ENCODE data around the gene BCKDK.

Gene BCKDK

DNA sequence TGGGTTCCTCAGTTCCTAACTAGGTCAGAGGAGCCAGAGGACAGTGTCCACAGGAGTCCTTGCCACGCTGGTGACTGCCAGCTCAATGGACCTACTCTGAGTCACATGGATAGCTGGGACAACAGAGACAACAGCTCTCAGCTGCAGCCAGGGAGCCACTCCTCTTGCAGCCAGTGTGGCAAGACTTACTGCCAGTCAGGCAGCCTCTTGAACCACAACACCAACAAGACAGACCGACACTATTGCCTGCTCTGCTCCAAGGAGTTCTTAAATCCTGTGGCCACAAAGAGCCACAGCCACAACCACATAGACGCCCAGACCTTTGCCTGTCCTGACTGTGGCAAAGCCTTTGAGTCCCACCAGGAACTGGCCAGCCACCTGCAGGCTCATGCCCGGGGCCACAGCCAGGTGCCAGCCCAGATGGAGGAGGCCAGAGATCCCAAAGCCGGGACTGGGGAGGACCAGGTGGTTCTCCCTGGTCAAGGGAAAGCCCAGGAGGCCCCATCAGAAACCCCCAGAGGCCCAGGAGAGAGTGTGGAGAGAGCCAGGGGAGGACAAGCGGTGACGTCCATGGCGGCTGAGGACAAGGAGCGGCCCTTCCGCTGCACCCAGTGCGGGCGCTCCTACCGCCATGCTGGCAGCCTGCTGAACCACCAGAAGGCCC lies 27.3 kb upstream of the BCKDK start:
- DNase-seq: peak; percentile 83

DNA sequence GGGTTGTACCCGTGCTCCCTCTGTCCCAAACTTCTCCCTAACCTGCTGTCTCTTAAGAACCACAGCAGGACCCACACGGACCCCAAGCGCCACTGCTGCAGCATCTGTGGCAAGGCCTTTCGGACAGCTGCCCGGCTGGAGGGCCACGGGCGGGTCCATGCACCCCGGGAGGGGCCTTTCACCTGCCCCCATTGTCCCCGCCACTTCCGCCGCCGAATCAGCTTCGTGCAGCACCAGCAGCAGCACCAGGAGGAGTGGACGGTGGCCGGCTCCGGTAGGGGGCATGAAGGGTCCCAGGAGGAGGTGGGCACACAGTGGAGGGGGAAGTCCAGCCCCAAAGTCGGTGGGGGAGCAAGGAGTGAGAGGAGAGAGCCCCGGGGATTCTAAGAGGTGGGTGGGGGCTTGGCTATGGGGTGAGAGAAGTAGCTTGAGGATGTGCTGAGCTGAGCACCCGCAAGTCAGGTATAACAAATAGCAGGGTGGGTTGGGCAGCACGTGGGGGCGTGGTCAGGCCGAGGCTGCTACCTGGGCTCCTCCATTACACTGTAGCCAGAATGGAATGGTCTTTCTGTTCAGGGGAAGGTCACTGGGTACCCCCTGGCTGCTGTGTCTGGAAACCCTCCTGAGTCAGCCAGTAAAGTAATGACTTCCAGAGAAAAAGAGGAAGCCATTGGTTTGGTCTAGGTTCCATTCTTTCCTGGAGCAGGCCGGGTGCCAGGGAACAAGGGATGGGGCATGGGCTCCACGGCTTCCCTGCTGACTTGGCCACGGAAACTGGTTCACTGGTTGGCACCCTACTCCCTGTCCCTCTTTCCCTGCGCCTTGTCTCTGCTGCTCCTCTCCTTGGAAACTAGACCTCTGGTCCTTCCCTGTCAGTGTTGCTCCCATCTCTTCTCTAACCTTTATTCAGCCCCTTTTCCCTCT lies 26.5 kb upstream of the BCKDK start:
- DNase-seq: peak; percentile 33

DNA sequence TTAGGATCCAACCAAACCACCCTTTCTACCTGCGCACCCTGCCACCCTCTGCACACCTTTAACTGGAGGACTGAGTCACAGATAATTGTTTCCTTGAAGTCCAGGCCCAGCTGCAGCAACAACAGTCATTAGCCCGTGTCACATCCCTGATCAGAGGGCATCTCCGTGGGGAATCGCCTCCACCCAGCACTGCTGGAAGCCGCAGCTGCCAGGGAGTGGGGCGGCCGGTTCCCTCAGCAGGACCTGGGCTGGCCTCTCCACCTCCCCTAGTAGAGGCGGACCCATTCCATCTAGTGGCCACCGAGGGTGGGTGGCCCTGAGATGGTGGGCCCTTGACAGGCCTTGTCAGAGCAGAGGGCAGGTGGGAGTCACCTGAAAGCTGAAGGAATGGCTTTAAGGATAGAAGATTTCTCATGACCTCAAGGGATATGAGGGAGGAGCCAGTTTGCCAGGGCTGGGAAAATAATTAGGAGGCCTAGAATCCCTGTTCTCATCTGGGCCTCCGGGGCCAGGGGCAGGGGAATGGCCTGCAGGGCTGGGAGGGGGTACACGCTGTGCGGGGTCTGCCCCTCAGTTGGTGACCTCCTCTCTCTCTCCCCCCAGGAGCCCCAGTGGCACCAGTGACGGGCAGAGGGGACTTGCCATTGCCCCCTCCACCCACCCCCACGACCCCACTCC lies 25.7 kb upstream of the BCKDK start:
- DNase-seq: no peak

DNA sequence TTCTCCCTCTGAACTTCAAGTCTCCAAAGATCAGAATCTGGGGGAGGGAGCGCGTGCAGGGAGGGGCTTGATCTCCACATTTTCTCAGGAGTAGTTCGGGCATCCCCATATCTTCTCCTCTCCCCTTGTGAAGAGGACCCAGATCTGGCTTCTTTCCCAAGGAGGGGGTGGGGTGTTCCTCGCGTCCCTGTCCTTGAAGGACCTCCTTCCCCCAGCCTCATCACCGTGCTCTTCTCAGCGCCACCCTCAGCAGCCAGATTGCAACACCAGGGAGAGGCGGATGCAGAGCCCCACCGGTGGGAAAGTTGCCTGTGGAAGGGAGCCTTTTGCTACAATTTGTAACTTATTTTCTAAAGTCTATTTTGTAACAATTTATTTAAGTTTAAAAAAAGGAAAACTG lies 25.1 kb upstream of the BCKDK start:
- DNase-seq: no peak

DNA sequence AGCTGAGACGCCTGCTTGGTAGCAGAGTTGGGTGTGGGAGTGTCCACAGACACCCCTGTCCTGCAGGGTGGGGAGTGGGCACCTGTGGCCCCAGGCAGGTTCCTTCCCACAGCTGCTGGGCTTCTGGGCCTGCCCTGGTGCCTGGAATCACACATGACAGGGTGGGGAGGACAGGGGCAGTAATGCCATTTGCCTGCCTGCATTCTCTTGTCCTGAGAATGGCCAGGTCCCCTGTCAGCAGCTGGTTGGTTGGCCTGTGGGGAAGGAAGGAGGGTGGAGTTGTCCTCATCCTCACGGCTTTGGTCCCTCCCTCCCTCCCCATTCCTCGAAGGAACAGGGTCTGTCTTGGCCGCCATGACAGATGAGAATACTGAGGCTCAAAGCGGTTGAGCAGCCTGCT lies 24.6 kb upstream of the BCKDK start:
- no peak for DNase-seq

DNA sequence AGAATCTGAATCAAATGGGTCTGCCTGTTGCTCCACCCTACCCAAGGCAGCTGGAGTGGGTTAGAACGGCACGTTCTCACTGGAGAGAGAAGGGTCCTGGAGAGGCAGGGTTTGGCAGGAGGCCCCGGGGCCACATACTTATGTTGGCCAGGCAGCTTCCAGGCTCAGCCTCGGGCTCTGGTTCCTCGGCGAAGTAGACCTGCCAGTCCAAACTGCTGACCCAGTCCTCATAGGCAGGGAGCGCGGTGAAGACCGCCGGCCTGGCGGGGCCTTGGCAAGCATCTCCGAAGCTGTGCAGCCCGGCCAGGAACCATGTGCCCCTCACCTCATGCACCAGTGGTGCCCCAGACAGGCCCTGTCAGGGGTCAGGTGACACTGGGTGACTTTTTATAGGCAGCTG lies 24.2 kb upstream of the BCKDK start:
- no peak for DNase-seq

DNA sequence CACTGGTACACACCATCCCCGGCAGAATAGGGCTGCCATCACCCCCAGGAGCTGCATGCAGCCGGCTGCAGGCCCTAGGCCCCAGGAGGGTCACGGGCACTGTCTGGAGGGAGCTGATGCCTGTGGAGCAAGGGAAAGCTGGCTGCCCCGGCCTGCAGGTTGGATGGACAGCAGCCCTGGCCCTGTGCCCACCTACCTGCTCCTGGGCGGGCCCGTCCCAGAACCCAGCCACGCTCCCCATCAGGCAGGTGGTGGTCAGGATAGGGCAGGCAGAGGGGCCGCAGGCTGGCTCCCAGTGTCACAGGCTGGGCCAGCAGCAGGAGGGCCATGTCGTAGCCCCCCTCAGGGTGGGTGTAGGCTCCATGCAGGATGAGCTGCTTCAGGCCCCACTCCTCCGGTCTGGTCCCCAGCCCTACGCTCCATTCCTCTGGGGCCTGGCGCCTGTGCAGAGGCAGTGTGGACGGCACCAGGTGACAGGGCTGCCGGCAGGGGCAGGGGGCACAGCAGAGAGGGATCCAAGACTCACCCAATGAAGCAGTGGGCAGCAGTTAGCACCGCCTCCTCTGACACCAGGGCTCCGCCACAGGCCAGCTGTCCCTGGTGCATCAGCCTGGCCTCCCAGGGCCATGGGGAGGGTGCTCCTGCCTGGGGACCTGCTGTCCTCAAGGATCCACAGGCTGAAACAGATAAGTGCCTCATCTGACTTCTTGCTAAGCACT lies 23.4 kb upstream of the BCKDK start:
- DNase-seq: no peak

DNA sequence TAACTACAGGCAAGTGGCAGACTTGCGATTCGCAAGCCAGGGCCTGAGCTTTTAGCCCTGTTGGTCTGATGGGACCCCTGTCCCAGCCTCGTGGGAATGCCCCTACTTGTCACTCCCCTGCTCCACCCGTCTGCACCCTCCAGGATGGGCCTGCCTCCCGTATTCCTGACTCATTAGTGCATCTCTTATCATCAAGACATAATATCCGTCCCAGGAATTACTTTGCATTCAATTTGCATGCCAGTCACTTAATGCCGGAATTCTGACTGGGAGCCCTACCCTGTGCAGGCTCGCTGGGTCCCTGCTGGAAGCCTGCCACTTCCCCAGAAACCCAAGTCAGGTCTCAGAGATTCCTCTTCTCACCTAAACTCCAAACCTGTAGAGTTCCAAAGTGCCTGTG lies 22.8 kb upstream of the BCKDK start:
- no peak for DNase-seq

DNA sequence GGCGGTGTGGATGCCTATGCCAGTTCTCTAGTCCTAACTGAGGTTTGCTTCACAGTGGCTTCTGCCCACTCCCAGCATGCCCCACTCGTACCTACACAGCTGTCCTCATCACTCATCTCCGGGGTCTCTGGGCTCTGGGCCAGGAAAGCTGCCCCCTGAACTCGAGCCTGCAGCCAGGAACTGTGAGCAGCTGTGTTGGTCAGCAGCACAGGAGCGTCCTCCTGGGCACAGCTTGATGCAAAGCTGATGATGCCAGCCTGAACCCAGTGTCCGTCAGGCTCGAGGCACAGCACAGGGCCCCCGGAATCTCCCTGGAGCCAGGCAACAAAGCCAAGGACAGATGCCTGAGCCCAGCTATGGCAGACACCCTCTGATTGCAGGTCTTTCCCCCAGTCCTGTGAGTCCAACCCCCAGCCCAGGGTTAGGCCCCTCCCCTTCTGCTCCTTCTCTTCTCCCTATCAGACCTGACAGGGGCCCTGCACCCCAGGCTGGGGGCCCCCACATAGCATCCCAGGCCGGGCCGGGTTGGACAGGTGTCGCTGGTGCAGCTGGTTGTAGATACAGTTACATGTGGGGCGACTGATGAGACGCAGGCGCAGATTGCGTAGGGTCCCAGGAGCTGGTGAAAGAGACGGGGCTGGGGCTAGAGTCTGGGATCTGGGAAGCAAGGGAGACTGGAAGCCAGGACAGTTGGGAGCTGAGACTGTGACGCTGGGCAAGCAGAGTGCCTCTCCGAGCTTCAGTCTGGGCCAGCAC lies 22.1 kb upstream of the BCKDK start:
- DNase-seq: no peak

DNA sequence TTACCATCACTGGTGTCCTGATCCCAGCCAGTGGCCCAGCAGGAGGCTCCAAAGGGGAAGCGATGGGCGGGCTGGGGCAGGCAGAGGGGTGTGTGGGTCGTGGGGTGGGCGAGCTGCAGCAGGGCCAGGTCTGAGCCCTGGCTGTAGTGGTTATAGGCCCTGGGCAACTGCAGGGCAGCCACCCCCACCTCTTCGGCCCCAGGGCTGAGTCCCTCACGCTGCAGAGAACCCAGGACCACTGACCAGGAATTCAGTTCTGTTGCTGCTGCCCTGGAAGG lies 21.6 kb upstream of the BCKDK start:
- no peak for DNase-seq

DNA sequence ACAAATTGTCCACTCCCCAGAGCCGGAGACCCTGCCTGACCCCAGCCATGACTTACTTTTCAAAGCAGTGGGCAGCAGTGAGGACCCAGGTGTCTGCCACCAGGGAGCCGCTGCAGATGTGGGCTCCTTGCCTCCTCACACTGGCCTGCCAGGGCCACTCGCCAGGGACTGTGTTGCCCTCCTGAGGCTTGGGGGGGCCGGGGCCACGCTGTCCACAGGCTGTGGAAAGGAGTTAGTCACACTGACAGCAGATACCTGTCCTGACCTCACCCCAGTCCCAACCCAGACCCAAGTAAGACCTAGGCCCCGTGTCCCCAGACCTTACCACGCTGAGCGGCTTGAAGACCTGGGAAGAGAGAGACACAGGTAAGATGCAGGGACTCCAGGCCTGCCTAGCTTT lies 20.7 kb upstream of the BCKDK start:
- no peak for DNase-seq

DNA sequence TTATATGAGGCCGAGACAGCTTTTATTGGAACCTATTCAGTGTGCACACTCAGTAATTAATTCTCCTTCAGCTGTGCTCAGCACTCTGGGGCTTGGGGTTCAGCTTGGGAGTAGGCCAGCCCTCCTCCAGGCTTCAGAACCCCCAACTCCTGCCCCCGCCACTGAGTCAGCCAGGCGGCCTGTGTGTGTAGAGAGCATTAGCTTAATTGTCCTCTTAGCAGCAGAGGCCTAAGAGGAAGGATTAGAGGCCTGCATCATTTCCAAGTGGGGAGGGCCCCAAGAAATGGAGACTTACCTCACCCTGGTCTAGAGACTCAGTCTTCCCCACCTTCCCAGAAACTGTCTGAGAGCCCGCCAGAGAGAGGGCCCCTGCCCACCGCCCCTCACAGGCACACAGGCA lies 20.2 kb upstream of the BCKDK start:
- no peak for DNase-seq

DNA sequence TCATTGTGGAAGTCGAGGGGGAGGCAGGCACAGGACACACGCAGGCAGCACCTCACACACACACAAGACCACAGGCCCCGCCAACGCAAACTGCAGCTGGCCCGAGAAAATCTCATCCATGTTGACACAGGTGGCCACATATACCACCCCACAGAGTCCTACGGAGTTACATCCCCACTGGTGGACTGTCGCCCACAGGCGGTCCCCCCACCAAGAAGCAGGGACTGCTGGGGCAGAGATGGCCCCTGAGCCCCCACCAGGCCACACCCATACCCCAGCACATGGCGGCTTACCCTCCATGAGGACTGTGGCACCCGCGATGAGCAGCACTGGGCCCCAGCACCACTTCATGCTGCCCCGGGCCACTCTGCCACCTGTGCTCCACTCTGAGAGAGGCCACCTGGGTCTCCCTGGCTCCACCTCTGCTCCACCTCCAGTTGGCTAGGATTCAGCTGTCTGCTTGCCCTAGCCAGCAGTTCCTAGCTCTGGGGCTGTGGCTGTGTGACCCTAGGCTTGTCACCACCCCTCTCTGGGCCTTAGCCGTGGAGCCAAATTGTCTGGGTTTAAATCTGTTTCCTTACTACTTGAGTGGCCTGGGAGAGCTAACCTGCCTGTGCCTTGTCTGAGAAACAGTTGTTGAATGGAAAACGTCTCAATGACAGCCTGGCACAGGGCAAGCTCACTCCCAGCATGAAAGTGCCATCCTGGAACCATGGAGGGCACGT lies 19.6 kb upstream of the BCKDK start, which contains the start of gene PRSS53:
TSS of gene PRSS53 (minus strand) at position 485 of the 725 bp plus-strand sequence. CDS start at position 351, 134 bp downstream.
- DNase-seq: no peak

DNA sequence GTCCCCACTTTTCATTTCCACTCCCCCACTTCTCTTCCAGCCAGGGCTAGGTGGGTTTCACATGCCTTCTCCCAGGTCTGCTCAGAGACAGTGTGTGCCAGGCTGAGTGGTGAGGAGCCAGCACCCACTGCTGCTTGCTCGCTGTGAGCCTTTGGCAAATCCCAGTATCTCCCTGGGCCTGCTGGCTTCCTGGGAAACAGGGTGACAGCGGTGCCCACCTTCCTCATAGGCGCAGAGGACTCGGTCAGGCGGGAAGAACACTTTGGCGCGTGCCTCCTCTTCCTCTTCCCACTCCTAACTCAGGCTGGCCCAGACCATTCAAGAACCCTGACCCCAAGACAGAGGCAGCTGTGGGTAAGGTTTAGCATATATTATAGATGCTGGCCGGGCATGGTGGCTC lies 19.0 kb upstream of the BCKDK start:
- no peak for DNase-seq

DNA sequence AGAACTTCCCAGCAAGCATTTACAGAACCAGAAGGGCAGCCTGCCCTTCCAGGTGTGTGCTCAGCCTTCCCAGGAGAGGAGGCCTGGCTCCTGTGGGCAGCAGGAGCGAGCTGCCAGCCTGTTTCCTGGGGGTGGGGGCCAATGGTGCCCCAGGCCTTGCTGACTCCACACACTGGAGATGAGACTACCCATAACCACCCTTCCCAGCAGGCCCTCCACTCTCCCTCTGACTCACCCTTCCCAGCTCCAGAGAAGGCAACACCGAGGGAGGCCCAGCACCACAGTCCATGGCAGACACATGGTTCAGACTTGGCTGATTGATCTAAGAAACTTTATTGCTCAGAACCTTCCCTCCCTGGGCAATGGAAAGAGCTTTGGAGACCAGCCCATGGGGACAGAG lies 17.6 kb upstream of the BCKDK start:
- DNase-seq: no peak

DNA sequence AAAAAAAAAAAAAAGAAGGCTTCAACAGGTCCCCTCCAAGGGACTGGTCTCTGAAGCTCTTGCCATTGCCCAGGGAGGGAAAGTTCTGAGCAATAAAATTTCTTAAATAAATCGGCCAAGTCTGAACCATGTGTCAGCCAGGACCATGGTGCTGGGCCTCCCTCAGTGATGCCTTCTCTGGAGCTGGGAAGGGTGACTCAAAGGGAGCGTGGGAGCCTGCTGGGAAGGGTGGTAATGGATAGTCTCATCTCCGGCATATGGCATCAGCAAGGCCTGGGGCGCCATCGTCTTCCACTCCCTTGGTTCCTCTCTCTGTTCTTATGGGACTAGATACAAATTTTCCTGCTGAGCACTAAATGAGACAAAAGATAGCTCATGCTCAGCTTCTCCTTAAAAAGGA lies 15.9 kb upstream of the BCKDK start:
- DNase-seq: no peak

DNA sequence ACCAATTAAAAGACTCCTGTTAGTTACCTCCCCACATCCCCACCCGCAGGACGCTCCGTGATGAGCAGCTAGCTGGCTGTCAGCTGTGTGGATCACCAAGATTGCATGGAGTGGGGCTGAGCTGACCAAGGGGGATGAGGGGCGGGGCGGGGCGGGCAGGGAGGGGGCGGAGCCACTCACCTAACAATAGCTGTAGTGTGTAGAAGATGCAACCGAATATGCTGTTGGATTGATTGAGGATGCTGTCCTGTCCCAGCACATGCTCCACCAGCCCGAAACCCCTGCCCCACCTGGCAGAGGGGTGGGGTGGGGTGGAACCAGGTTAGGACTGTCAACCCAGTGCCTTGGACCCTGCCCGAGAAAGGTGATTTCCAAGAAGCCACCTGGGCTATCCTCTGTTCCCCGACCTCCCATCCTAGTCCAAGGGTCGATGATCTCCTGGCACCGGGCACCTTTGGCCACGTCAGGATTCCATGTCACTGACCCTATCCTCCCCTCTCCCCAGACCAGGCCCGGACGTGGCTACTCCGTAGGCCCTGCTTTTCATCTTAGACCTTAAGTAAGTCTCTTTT lies 15.0 kb upstream of the BCKDK start:
- peak; percentile 28 for DNase-seq

DNA sequence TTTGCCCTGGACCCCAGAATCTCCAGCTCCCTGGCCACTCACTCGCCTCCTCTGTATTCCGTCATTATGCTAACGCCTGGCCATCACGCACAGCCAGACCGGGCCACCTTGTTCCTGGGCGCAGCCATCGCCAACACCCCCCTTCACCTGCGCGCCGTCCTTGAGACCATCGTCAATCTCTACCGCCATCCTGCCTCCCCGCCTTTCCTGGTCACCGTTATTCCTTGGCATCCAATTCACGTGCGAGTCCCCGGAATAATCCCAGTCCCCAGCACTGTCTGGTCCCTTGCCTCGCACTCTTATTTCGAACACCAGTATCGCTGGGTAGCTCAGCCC lies 14.1 kb upstream of the BCKDK start:
- no peak for DNase-seq

DNA sequence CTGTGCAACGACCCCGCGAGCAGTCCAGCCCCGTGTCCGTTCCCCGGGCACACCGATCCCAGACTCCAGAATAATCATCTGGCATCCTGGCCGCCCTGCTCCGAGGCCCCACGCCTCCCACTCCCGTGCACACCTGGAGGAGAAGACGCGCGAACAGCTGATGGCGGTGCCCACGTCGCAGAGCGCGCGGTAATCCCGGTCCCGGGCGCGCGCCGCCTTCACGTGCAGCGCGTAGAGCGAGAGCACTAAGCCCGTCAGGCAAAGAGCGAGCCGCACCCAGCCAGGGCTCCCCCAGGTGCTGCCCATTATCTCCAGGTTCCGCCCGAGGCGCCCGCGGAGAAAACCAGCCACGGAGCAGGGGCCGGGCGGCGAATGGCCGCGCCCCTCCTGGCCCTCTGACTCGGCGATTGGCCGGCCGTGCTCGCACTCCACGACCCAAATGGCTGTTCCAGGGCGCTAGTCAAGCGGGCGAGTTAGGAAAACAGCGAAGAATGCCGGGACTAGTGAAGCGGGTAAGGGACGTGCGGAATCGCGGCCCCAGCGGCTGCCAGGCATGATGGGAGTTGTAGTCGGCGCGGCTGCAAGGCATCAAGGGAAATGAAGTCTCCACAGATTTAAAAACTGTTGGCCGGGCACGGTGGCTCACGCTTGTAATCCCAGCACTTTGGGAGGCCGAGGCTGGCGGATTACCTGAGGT lies 13.6 kb upstream of the BCKDK start, which contains the start of gene VKORC1:
TSS of gene VKORC1 (minus strand) at position 374 of the 697 bp plus-strand sequence. CDS start at position 306, 68 bp downstream.
- peak; percentile 95 for DNase-seq

DNA sequence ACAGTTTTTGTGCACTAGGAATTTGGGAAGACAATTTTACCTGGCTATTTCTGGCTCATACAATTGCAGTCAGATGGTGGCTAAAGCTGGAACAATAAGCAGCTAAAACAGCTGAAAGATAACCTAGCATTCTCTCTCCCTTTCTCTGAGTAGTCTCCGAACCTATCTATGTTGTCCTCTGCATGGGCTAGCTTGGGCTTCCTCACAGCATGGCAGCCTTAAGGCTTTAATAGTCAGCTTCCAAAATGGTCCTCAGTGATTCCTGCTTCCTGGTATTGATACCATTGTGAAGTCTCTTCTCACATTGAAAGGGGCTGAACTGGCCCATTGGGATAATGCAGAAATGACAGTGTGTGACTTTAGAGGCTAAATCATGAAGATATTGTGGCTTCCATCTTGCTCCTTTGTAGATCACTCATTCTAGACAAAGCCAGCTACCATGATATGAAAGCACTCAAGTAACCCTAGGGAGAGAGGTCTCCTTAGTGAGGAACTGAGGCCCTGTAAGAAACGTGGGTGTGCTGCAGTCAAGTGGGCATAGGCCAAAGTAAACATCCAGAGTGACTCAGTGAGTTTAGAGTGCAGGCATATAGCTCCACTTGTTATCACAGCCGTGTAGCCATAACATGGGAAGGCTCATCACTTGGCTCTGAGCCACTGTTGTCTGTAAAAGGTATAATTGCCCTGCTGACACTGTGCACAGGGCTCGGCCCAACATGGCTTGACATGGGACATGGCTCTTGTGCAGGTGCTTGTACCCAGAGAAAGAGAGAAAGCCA lies 8.1 kb upstream of the BCKDK start:
- DNase-seq: no peak
